B cell (primary cell): ENCODE measurements around the gene MYOM3.

Experiments
- EZH2 ChIP-seq: IDR thresholded peaks from 2 replicates; pipeline ENCODE4 v1.6.1; 2012; ENCODE audit warnings: borderline replicate concordance, low read depth, mild to moderate bottlenecking, moderate library complexity, low read length; ENCODE audit not compliant: insufficient read depth, poor library complexity, severe bottlenecking
- TF ChIP-seq, protein P1 (sequence below): fragments of 200-600 bp; IDR thresholded peaks from one replicate; pipeline ENCODE4 v1.8.0; 2022; ENCODE audit warnings: antibody characterized with exemption, mild to moderate bottlenecking

GRCh38 chr1:24104854-24105253 lies 7.1 kb downstream of the MYOM3 start:
- TF ChIP-seq, protein P1, sequence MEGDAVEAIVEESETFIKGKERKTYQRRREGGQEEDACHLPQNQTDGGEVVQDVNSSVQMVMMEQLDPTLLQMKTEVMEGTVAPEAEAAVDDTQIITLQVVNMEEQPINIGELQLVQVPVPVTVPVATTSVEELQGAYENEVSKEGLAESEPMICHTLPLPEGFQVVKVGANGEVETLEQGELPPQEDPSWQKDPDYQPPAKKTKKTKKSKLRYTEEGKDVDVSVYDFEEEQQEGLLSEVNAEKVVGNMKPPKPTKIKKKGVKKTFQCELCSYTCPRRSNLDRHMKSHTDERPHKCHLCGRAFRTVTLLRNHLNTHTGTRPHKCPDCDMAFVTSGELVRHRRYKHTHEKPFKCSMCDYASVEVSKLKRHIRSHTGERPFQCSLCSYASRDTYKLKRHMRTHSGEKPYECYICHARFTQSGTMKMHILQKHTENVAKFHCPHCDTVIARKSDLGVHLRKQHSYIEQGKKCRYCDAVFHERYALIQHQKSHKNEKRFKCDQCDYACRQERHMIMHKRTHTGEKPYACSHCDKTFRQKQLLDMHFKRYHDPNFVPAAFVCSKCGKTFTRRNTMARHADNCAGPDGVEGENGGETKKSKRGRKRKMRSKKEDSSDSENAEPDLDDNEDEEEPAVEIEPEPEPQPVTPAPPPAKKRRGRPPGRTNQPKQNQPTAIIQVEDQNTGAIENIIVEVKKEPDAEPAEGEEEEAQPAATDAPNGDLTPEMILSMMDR: no peak
- TF ChIP-seq EZH2: no peak
